Measurements from ENCODE around the gene PRR13. TPM values are rescaled to one million over a fixed set of nuclear protein-coding genes. Genes with fewer than 3 reads are reported as not detected.

The PRR13 gene
- total RNA-seq, 1 donor from 2014 or later = 172 TPM

- TF ChIP-seq CTCF (IDR thresholded peaks at IDR 0.05) = no peak
- intact Hi-C loops (cut with DNase I) = no loop called here
- no peak for ATAC-seq
- peak overlapping the region; percentile 17 for H3K27ac ChIP-seq
- H3K27me3 ChIP-seq = no peaks in the 10 kb centered on the region
- H3K4me1 ChIP-seq = peaks cover 24% of the 10 kb centered on the region
- no peak for DNase-seq
- H3K9me3 ChIP-seq = no peaks in the 10 kb centered on the region
- H3K4me3 ChIP-seq = no peak overlapping the region
- peaks cover 100% of the 10 kb centered on the region for H3K36me3 ChIP-seq
Observed at GRCh38 chr12:53474077-53474476, 32.5 kb downstream of the PRR13 start.

- Histone ChIP-seq H3K27me3 (no peaks in the 10 kb centered on the region), H3K4me1 (peaks cover 24% of the 10 kb centered on the region), H3K4me3 (no peak overlapping the region), H3K27ac (peak overlapping the region; percentile 17), H3K36me3 (peaks cover 100% of the 10 kb centered on the region), H3K9me3 (no peaks in the 10 kb centered on the region)
- ATAC-seq (peak; percentile 37), DNase-seq (peak; percentile 38)
- no peak for TF ChIP-seq CTCF (IDR thresholded peaks at IDR 0.05)
- intact Hi-C loops (cut with DNase I) = no loop called here
Observed at GRCh38 chr12:53474819-53475218, 33.3 kb downstream of the PRR13 start.

- no peaks in the 10 kb centered on the region for H3K27me3 ChIP-seq
- H3K4me3 ChIP-seq = no peak overlapping the region
- peak; percentile 14 for ATAC-seq
- intact Hi-C loops (cut with DNase I) = no loop called here
- TF ChIP-seq CTCF (IDR thresholded peaks at IDR 0.05) = peak; percentile 25
- H3K27ac ChIP-seq = no peak overlapping the region
- H3K9me3 ChIP-seq = no peaks in the 10 kb centered on the region
- peaks cover 24% of the 10 kb centered on the region for H3K4me1 ChIP-seq
- peaks cover 100% of the 10 kb centered on the region for H3K36me3 ChIP-seq
- no peak for DNase-seq
Observed at GRCh38 chr12:53476769-53477209, 35.3 kb downstream of the PRR13 start.

GRCh38 chr12:53478865-53479264 is 37.3 kb downstream of the PRR13 start:
- intact Hi-C loops (cut with DNase I) = no loop called here
- H3K27me3 ChIP-seq = no peaks in the 10 kb centered on the region
- ATAC-seq = no peak
- peaks cover 11% of the 10 kb centered on the region for H3K4me1 ChIP-seq
- no peak overlapping the region for H3K4me3 ChIP-seq
- DNase-seq = no peak
- no peak overlapping the region for H3K27ac ChIP-seq
- TF ChIP-seq CTCF (IDR thresholded peaks at IDR 0.05) = no peak
- H3K9me3 ChIP-seq = no peaks in the 10 kb centered on the region
- peaks cover 100% of the 10 kb centered on the region for H3K36me3 ChIP-seq

GRCh38 chr12:53479331-53479730 is 37.8 kb downstream of the PRR13 start:
- peaks cover 99% of the 10 kb centered on the region for H3K36me3 ChIP-seq
- H3K4me3 ChIP-seq = no peak overlapping the region
- TF ChIP-seq CTCF (IDR thresholded peaks at IDR 0.05) = no peak
- no peak for ATAC-seq
- no peak for DNase-seq
- H3K9me3 ChIP-seq = no peaks in the 10 kb centered on the region
- peaks cover 6% of the 10 kb centered on the region for H3K4me1 ChIP-seq
- no peaks in the 10 kb centered on the region for H3K27me3 ChIP-seq
- intact Hi-C loops (cut with DNase I) = no loop called here
- no peak overlapping the region for H3K27ac ChIP-seq
